MV-4-11 (cell line): Measurements from ENCODE around the gene MZB1.
"Not testable (repeated sequence)": the region's sequence is repeated elsewhere in the genome, so short reads cannot be mapped to it uniquely, and the experiment has no call there.

Source experiments
- DNase-seq: peaks from one replicate; lab custom pipeline; 2025; lab: John Stamatoyannopoulos, UW

The MZB1 gene

DNA sequence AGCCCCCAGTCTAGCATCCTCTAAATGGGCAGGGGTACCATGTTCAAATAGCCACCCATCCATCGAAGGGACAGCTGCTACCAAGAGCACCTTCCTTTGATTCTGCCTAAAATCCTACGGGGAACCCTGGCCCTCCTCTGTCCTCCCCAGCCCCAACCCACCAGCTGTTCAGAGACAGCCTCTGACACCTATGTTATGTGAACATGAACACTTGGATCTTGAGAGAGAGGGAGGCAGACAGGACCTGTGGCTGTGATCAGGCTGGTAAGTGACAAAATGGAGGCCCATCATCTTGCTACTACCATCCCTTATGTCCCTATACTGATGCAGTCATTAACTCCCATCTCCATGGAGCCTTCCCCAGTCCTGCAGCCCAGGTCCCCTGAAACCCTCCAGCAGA, 14.8 kb downstream of the MZB1 start:
- DNase-seq, result no peak

DNA sequence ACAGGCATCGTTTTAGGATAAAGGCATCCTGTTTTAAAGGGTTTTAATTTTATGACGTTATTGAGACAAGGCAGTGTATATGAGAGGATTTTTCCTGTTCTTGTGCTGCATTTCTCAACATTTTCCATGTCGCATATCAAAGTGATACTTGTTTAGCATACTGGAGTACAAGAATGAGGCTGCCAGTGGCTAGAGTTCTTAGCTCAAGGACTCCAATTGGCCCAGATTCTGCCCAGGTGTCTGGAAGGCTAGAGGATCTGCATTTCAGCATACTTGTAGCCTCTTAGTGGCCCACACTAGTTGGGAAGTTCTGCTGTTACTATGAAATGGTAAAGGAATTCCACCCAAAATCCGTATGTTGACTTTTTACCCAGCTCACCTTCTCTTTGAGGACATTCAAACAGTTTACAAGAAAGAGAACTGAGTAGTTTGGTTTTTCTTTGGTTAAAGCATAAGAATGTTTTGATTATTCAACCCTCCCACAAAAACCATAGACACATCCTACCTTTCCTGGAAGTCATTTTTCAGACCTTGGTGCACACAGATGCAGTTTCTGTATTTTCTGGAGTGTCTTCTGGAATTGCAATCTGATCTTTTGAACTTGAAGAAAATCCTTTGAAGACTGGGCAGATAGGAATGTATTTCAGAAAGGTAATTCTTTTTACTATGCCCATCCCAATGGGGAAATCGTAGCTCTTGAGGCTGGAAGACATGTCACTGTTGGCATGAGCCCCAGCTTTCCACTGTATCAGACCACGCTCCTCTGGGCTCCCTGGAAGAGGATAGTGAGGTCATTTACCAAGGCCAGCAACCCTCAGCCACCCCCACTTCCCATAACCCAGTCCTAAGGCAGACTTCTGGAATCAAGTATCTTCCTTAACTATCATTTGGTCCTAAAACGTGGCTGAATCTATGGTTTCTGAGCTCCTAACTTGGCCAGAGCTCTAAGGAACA, 18.0 kb downstream of the MZB1 start:
- no peak for DNase-seq

DNA sequence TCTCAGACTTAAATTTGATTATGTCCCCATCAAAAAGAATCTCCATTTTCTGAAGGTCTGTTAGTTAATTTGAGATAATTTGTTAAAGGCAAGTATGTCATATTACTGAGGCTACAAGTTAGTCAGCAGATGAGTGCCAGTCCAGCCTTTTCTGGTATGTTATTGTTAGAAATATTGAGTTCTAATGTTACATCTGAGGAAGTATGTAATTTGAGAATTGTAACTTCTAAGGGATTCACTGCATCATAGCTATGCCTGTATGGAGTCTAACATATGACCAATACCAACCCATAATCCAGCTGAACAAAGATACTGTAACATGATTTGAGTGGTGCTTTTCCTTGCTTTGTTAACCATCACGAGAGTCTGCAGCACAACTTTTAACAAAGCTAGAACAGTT, 20.5 kb downstream of the MZB1 start:
- DNase-seq, result no peak

DNA sequence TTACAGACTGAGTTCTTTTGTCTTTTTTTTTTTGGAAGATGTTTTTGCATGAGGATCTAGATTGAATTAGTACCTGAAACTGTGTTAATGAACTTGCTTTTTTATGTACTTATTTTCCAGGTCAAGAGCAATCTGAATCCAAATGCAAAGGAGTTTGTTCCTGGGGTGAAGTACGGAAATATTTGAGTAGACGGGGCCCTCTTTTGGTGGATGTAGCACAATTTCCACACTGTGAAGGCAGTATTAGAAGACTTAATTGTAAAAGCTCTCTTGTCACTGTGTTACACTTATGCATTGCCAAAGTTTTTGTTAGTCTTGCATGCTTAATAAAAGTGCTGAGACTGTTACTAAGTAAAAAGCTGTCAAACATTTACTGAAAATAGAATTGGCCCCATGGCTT, 21.1 kb downstream of the MZB1 start:
- DNase-seq, result no peak

DNA sequence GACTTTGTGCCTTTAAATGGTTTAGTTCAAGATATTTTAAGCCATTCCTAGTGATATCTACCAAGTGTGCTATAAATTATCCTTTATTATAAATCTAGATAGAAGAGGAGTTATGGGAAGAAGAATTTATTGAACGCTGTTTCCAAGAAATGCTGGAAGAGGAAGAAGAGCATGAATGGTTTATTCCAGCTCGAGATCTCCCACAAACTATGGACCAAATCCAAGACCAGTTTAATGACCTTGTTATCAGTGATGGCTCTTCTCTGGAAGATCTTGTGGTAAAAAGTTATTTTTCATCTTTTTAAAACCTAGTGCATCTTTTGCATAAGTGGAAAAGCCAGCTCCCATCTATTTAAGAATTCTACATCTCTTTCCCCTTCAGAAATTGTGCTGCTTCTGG, 25.2 kb downstream of the MZB1 start:
- DNase-seq, result no peak

DNA sequence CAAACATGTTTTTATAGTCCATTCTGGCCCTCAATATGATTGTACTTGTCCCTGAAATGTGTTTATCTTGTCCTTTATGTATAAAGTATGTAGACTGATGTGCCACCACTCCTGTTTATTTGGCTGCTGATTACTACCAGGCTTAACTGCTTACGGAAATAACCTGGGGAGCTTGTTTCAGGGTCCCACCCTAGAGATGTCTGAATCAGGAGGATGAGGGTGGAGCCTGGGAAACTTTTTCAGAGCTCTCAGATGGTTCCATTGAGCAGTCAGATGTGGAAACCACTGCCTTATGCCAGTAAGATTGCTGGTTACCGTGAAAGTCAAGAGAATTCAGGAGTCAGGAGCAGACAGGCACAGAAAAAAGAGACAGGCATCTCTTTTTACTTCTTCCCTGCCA, 25.8 kb downstream of the MZB1 start:
- no peak for DNase-seq

DNA sequence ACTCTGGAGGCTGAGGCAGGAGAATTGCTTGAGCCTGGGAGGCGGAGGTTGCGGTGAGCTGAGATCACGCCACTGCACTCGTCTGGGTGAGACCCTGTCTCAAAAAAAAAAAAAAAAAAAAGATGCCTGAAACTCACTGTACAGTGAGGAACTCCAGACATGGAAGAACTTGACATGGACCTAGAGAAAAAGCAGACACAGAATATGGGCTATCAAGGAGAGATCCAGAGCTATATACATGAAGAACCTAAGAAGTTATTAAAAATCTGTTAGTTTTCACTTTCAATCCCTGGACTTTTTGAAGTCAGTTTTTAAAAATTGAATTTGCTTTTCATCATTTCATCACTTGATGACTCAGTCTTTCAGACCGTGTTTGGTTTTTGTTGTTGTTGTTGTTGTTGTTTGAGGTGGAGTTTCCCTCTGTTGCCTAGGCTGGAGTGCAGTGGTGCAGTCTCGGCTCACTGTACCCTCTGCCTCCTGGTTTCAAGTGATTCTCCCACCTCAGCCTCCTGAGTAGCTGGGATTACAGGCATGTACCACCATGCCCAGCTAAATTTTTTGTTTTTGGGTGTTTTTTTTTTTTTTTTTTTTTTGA, 27.8 kb downstream of the MZB1 start:
- DNase-seq, result no peak

DNA sequence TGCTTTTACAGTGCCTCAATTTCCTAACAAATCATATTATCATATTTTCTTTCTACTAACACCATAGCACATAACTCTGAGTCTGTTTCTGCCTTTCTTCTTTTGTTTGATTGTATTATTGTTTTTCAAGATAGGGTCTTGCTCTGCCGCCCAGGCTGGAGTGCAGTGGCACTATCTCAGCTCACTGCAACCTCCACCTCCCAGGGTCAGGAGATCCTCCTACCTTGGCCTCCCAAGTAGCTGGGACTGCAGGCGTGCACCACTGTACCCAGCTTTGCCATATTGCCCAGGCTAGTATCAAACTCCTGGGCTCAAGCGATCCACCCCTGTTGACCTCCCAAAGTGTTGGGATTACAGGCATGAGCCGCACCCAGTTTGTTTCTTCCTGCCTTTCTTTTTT, 29.3 kb downstream of the MZB1 start:
- no peak for DNase-seq

DNA sequence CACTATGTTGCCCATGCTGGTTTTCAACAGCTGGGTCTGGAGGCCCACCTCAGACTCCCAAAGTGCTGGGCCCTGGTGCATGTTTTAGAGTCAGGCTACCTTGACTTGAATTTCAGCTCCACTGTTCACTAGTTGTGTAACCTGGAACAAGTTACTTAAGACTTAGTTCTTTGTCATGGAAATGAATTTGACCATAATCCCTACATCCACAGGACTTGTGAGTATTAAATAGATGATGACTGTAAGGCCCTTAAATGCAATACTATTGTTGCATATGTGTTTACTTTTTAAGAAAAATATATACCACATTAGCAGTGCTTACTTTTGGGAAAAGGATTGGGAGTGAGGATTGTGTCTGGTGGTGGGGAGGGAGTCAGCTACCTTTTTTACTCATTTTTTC, 31.6 kb downstream of the MZB1 start:
- DNase-seq, result no peak

DNA sequence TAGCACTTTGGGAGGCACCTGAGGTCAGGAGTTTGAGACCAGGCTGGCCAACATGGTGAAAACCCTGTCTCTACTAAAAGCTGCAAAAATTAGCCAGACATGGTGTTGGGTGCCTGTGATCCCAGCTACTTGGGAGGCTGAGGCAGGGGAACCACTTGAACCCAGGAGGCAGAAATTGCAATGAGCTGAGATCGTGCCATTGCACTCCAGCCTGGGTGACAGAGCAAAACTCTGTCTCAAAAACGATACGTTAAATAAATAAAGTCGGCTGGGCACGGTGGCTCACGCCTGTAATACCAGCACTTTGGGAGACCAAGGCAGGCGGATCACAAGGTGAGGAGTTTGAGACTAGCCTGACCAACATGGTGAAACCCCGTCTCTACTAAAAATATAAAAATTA, 33.8 kb downstream of the MZB1 start:
- not testable (repeated sequence) for DNase-seq

DNA sequence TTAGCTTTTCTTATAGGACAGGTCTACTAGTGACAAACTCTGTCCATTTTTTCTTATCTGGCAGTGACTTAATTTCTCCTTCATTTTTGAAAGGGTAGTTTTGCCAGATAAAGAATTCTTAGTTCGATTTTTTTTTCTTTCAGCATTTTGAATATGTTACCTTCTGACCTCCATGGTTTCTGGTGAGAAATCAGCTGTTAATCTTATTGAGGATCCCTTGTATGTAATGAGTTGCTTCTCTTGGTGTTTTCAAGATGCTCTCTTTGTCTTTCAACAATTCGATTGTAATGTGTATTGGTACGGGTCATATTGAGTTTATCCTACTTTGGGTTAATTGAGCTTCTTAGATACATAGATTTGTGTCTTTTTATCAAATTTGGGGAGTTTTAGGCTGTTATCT, 35.5 kb downstream of the MZB1 start:
- DNase-seq, result no peak

DNA sequence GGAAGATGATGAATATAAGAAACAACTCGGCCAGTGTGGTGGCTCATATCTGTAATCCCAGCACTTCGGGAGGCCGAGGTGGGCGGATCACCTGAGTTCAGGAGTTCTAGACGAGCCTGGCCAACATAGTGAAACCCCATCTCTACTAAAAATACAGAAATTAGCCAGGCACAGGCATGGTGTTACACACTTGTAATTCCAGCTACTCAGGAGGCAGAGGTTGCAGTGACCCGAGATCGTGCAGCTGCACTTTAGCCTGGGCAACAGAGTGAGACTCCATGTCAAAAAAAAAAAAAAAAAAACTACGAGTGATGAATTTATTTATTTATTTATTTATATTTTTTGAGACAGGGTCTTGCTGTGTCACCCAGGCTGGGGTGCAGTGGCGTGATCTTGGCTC, 41.9 kb downstream of the MZB1 start:
- DNase-seq, result not testable (repeated sequence)

DNA sequence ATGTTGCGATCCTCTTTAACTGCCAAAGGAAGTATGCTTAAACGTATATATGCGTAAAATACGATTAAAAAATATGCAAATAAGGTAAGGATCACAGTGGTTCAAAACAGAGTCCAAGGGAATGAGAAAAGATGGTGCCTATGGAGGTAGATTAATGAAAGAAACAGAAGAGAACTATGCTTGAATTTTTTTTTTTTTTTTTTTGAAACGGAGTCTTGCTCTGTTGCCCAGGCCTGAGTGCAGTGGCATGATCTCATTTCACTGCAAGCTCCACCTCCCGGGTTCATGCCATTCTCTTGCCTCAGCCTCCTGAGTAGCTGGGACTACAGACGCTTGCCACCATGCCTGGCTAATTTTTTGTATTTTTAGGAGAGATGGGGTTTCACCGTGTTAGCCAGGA, 44.3 kb downstream of the MZB1 start:
- DNase-seq, result not testable (repeated sequence)

DNA sequence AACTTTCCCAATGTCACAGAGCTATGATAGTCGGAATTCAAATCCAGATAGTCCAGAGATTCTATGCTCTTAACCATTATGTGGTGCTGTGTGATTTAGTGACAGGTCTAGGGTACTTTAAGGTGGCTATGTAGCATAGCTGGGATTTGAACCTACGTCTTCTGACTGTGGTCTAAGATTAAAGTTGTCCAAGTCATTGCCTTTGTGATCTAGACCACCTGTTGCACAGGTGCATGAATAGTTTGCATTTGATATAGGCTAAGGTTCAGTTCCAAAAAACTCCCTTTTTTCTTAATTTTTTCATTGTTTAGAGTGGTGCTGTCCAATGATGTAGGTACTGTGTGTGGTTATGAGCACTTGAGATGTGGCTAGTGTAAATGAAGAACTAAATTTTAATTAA, 45.5 kb downstream of the MZB1 start:
- no peak for DNase-seq

DNA sequence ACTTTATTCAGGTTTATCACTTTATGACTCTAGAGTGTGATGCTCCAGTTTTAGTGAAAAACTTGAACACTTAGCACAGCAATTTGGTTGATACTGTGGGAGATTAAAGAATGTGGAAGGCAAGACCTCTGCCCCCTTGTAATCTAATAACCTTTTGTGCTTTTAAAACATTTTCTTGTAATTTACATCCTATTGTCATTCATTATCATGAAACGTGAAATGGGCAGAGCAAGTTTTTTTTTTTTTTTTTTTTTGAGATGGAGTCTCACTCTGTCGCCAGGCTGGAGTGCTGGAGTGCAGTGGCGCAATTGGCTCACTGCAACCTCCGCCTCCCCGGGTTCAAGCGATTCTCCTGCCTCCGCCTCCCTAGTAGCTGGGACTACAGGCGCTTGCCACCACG, 46.2 kb downstream of the MZB1 start:
- no peak for DNase-seq

DNA sequence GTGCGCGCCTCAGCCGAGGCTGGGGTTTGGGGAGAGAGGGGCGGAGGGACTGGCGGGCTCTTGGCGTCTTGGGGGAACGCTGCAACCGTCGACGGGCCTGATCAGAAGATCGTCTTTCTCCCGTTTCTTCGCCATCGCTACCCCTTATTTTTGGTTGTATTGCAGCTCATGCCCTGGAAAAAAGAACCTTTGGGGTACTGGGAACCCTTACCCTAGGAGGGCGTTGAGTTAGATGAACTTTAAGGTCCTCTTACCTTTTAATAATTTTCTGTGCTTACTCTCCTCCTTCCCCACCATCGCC, 47.3 kb downstream of the MZB1 start:
- DNase-seq, result no peak

DNA sequence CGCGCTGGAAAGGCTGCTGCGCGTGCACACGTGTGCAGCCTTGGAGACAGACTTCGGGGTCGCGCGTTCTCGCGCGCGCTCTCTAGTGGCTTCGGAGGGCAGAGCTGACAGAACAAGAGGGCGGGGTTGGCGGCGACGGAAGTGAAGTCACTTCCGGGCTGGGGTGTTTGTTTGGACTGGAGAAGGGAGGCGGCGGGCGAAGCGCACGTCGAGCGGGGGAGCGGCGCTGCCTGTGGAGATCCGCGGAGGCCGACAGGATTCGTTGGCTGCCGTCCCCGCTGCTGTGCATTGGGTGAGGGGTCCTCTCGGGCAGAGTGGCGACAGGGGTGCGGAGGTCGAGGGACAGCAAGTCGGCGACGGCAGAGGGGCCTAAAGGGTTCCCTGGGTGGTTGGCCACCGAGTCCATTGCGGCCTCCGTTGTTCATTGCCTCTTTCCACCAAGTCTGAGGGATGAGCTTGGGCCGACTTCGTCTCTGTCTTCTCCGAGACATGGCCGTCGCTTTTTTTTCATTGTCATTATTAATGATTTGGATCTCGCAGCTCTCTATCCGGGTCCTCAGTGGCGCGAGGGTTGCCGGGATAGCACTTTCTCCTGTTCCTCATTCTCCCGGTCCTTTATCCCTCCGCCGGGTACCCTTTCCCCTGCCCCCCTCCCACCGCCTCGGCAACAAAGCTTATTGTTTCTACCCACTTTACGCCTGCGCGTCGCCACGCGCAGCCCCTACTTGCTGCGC, 47.9 kb downstream of the MZB1 start, which contains the start of gene PAIP2:
TSS of gene PAIP2 (plus strand) at position 166 of the 734 bp plus-strand sequence. CDS start 21,931 bp downstream, outside the sequence.
- peak; percentile 95 for DNase-seq

DNA sequence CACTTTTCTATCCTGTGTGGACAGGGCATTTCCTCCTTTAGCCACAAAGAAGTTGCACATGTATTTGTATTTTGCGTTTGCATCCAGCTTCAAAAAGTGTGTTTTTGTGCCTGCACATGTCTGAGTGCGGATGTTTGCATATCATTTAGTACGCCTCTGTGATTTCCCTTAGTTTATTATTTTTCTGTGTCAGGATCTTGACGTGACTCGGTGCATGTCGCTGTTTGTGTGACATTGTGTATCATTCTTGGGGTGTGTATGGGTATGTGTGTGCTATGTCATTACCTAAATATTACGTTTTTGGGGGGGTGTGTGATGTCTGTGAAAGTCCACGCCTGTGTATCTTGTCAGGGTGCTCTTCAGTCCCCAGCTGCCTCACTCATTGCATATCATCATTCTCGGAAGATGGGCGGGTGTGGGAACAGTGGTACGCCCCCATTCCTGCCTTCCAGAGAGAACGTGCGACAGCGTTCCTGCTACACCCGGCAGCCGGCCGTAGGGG, 48.5 kb downstream of the MZB1 start:
- DNase-seq, result no peak

DNA sequence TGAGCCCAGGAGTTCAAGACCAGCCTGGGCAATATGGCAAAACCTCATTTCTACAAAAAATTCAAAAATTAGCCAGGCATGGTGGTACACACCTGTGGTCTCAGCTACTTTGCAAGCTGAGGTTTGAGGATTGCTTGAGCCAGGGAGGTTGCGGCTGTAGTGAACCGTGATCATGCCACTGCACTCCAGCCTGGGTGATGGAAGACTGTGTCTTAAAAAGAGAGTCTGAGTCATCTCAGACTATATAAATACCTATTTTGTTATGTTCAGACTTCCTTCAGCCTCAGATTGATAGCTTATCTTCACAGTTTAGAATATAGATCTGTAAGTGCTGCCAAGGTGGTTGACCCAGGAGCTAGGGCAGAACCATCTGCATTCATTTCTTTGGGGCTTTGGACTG, 49.7 kb downstream of the MZB1 start:
- DNase-seq, result no peak
